Measurements from ENCODE around the gene NPFF. TPM values are rescaled to one million over a fixed set of nuclear protein-coding genes. Genes with fewer than 3 reads are reported as not detected.

Gene NPFF
- total RNA-seq, 1 donor from 2014 or later, result not detected

- H3K4me1 Mint-ChIP-seq, result peaks cover 33% of the 10 kb centered on the region
- DNase-seq (ENCODE audit: low spot score in 2 of 2, unreplicated experiment in 2 of 2), result no peak
- no peaks in the 10 kb centered on the region for H3K9me3 Mint-ChIP-seq
- H3K36me3 Mint-ChIP-seq, result peaks cover 6% of the 10 kb centered on the region
- peak overlapping the region; percentile 83 for H3K4me3 Mint-ChIP-seq
- TF ChIP-seq CTCF (IDR thresholded peaks at IDR 0.05; ENCODE audit: unreplicated experiment), result no peak
- no peaks in the 10 kb centered on the region for H3K27me3 Mint-ChIP-seq (ENCODE audit: low read depth)
- peak overlapping the region; percentile 98 for H3K27ac Mint-ChIP-seq
These were observed 5.6 kb downstream of the NPFF start for GRCh38 chr12:53501615-53502181.

- peak; percentile 89 to 97 for DNase-seq (ENCODE audit: low spot score in 2 of 2, unreplicated experiment in 2 of 2)
- Mint-ChIP-seq H3K36me3 (peaks cover 6% of the 10 kb centered on the region), H3K4me1 (peaks cover 40% of the 10 kb centered on the region), H3K9me3 (no peaks in the 10 kb centered on the region), H3K27ac (peak within 1 kb of the TSS; percentile 98), H3K4me3 (peak within 1 kb of the TSS; percentile 83), H3K27me3 (ENCODE audit: low read depth) (no peaks in the 10 kb centered on the region)
- TF ChIP-seq CTCF (IDR thresholded peaks at IDR 0.05; ENCODE audit: unreplicated experiment), result no peak
These were observed 6.3 kb downstream of the NPFF start, which contains the start of gene TARBP2 for GRCh38 chr12:53500776-53501614. TSS of gene TARBP2 (plus strand) at chr12:53501283. CDS start at chr12:53501409, 126 bp downstream.

GRCh38 chr12:53500142-53500775, 7.0 kb downstream of the NPFF start:
- Mint-ChIP-seq H3K4me3 (peak overlapping the region; percentile 83), H3K9me3 (no peaks in the 10 kb centered on the region), H3K36me3 (peaks cover under 1% of the 10 kb centered on the region), H3K27ac (peak overlapping the region; percentile 98), H3K27me3 (ENCODE audit: low read depth) (no peaks in the 10 kb centered on the region), H3K4me1 (peaks cover 44% of the 10 kb centered on the region)
- no peak for TF ChIP-seq CTCF (IDR thresholded peaks at IDR 0.05; ENCODE audit: unreplicated experiment)
- DNase-seq (ENCODE audit: low spot score in 2 of 2, unreplicated experiment in 2 of 2), result no peak

GRCh38 chr12:53499266-53500141, 7.8 kb downstream of the NPFF start, which contains the start of gene MAP3K12:
TSS of gene MAP3K12 (minus strand) at chr12:53499458. CDS start at chr12:53487391, 12,067 bp downstream.
- DNase-seq (ENCODE audit: low spot score in 2 of 2, unreplicated experiment in 2 of 2), result peak in 1 of 2 experiments; percentile 61
- Mint-ChIP-seq H3K4me3 (peak within 1 kb of the TSS; percentile 83), H3K4me1 (peaks cover 45% of the 10 kb centered on the region)

More at GRCh38 chr12:53499266-53500141, 7.8 kb downstream of the NPFF start, which contains the start of gene MAP3K12:
- Mint-ChIP-seq H3K9me3 (no peaks in the 10 kb centered on the region), H3K27me3 (ENCODE audit: low read depth) (no peaks in the 10 kb centered on the region), H3K27ac (peak within 1 kb of the TSS; percentile 98), H3K36me3 (no peaks in the 10 kb centered on the region)
- no peak for TF ChIP-seq CTCF (IDR thresholded peaks at IDR 0.05; ENCODE audit: unreplicated experiment)

All from mesothelial cell of epicardium (in vitro differentiated cells).